ENCODE measurements around the gene OTC. TPM values are rescaled to one million over a fixed set of nuclear protein-coding genes. Genes with fewer than 3 reads are reported as not detected.

The OTC gene
- total RNA-seq, 1 experiment from 2014 or later, result not detected

- TF ChIP-seq, protein P1, sequence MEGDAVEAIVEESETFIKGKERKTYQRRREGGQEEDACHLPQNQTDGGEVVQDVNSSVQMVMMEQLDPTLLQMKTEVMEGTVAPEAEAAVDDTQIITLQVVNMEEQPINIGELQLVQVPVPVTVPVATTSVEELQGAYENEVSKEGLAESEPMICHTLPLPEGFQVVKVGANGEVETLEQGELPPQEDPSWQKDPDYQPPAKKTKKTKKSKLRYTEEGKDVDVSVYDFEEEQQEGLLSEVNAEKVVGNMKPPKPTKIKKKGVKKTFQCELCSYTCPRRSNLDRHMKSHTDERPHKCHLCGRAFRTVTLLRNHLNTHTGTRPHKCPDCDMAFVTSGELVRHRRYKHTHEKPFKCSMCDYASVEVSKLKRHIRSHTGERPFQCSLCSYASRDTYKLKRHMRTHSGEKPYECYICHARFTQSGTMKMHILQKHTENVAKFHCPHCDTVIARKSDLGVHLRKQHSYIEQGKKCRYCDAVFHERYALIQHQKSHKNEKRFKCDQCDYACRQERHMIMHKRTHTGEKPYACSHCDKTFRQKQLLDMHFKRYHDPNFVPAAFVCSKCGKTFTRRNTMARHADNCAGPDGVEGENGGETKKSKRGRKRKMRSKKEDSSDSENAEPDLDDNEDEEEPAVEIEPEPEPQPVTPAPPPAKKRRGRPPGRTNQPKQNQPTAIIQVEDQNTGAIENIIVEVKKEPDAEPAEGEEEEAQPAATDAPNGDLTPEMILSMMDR (IDR thresholded peaks at IDR 0.05; ENCODE audit: unreplicated experiment), result no peak
- Mint-ChIP-seq H3K27me3 (ENCODE audit: insufficient read depth, unreplicated experiment) (peaks cover 54% of the 10 kb centered on the region), H3K9me3 (ENCODE audit: unreplicated experiment) (no peaks in the 10 kb centered on the region), H3K4me1 (ENCODE audit: insufficient read depth, unreplicated experiment) (no peaks in the 10 kb centered on the region), H3K36me3 (ENCODE audit: insufficient read depth, unreplicated experiment) (no peaks in the 10 kb centered on the region), H3K27ac (ENCODE audit: low read depth, unreplicated experiment) (no peak overlapping the region), H3K4me3 (ENCODE audit: unreplicated experiment) (no peak overlapping the region)
- BruUV-seq (replicated peaks), result no TSS peak
- CTCF ChIA-PET, result no interaction called here
- DNase-seq (ENCODE audit: unreplicated experiment), result no peak
- intact Hi-C loops (cut with micrococcal nuclease), result no loop called here
- POLR2A ChIA-PET, result no interaction called here
These were observed 11.0 kb upstream of the OTC start for GRCh38 chrX:38341442-38341841.

DNA sequence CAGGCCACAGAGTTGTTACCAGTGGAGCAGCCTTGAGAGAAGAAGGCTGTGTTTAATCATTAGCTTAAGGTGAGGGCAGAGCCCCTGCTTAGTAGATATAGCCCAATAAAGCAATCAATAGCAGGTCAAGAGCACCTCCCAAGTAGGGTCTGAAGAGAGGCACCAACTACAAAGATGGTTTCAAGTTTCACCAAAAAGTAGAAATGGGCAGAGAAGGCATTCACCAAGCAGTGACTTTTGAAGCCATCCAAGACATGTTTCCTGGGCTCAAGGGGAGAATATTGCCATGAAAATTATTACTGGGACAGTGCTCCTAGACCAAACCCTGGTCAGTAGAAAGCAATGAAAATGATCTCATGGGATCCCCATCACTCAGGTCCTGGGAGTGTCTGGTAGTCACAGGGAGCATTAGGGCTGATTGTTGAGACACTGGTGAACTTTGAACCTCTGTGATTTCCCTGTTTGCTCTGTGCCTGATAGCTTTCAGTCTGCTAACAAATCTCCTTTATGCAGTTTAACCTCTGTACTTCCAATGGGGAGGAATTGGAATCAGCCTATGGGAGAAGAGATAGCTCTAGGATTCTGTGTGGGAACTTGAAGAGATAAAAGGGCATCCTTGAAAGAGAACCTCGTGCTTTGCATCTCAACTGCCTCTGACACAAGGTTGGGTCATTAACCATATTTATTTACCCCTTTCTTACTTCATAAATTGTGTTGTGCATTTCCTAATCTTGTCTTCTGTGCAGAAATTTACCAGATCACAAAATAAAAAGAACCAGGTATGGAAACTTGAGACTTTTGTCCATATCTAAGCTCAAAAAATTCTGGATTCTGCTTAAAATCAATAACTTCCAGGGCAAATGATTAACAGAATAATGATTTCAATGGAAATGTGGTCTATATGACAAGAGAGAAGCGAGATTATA lies 9.3 kb upstream of the OTC start:
- Mint-ChIP-seq H3K27me3 (ENCODE audit: insufficient read depth, unreplicated experiment) (peaks cover 53% of the 10 kb centered on the region), H3K4me3 (ENCODE audit: unreplicated experiment) (no peak overlapping the region), H3K4me1 (ENCODE audit: insufficient read depth, unreplicated experiment) (no peaks in the 10 kb centered on the region), H3K36me3 (ENCODE audit: insufficient read depth, unreplicated experiment) (no peaks in the 10 kb centered on the region), H3K9me3 (ENCODE audit: unreplicated experiment) (peaks cover 4% of the 10 kb centered on the region), H3K27ac (ENCODE audit: low read depth, unreplicated experiment) (no peak overlapping the region)
- no TSS peak for BruUV-seq (replicated peaks)
- intact Hi-C loops (cut with micrococcal nuclease), result no loop called here
- ChIA-PET CTCF (interaction anchor here (0.6 to 1.4 kb wide), 5 partner anchors 12 to 1809 kb away, joined by 3 to 4 read pairs (median 3); partner anchors contain the start of gene RPGR), POLR2A (no interaction called here)
- TF ChIP-seq, protein P1 (IDR thresholded peaks at IDR 0.05; ENCODE audit: unreplicated experiment), result no peak
- DNase-seq (ENCODE audit: unreplicated experiment), result no peak

DNA sequence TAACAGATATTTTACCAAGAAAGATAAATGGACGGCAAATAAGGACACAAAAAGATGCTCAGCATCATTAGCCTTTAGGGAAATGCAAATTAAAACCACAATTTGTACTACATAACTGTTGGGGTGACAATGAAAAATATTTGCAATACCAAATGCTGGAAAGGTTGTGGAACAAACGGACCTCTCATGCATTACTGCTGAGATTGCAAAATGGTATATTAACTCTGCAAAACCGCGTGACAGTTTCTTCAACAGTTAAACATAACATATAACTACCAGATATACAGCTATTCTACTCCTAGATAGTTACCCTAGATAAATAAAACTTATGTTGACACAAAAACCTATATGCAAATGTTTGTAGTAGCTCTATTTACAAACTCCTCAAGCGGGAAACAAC lies 6.3 kb upstream of the OTC start:
- CTCF ChIA-PET, result no interaction called here
- Mint-ChIP-seq H3K9me3 (ENCODE audit: unreplicated experiment) (peaks cover 6% of the 10 kb centered on the region), H3K27me3 (ENCODE audit: insufficient read depth, unreplicated experiment) (peaks cover 73% of the 10 kb centered on the region), H3K4me3 (ENCODE audit: unreplicated experiment) (no peak overlapping the region), H3K27ac (ENCODE audit: low read depth, unreplicated experiment) (no peak overlapping the region), H3K36me3 (ENCODE audit: insufficient read depth, unreplicated experiment) (no peaks in the 10 kb centered on the region), H3K4me1 (ENCODE audit: insufficient read depth, unreplicated experiment) (no peaks in the 10 kb centered on the region)
- POLR2A ChIA-PET, result no interaction called here
- intact Hi-C loops (cut with micrococcal nuclease), result no loop called here
- DNase-seq (ENCODE audit: unreplicated experiment), result no peak
- TF ChIP-seq, protein P1 (IDR thresholded peaks at IDR 0.05; ENCODE audit: unreplicated experiment), result no peak
- BruUV-seq (replicated peaks), result no TSS peak

DNA sequence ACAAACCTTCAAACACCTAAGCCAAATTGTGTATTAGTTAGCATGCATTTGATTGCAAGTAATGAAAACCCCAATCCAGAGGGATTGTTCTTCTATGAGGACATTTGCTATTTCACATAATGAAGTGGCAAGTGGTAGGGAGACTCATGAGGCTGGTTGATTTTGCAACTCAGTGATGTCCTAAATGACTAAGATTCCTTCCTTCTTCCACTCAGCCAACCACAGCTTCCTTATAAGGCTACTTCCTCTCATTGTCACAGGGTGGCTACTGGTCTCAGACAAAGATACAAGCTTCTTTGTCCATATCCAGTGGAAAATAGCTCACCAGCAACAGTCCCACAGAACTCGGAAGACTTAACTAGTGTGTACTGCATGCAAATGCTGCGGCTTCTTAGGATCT lies 5.3 kb upstream of the OTC start:
- TF ChIP-seq, protein P1 (IDR thresholded peaks at IDR 0.05; ENCODE audit: unreplicated experiment), result no peak
- Mint-ChIP-seq H3K9me3 (ENCODE audit: unreplicated experiment) (peaks cover 6% of the 10 kb centered on the region), H3K36me3 (ENCODE audit: insufficient read depth, unreplicated experiment) (no peaks in the 10 kb centered on the region), H3K27ac (ENCODE audit: low read depth, unreplicated experiment) (no peak overlapping the region), H3K27me3 (ENCODE audit: insufficient read depth, unreplicated experiment) (peaks cover 79% of the 10 kb centered on the region), H3K4me3 (ENCODE audit: unreplicated experiment) (no peak overlapping the region), H3K4me1 (ENCODE audit: insufficient read depth, unreplicated experiment) (no peaks in the 10 kb centered on the region)
- POLR2A ChIA-PET, result interaction anchor here (0.6 kb wide), 1 partner anchor 530 kb away, joined by 3 read pairs; no protein-coding TSS in a partner anchor
- DNase-seq (ENCODE audit: unreplicated experiment), result peak; percentile 71
- CTCF ChIA-PET, result interaction anchor here (0.7 to 2.0 kb wide), 2 partner anchors 14 to 20 kb away, joined by 3 to 6 read pairs; partner anchors contain the start of gene RPGR
- no TSS peak for BruUV-seq (replicated peaks)
- intact Hi-C loops (cut with micrococcal nuclease), result no loop called here
